MCF 10A (cell line): ENCODE results near the gene BIK. TPM values are rescaled to one million over a fixed set of nuclear protein-coding genes. Genes with fewer than 3 reads are reported as not detected.

Experiments
- BruUV-seq: library from RNA; stranded (reverse); fragments of 400-500 nt; replicated peaks from 2 replicates; lab custom pipeline; 2021; lab: Mats Ljungman, UMichigan
- CTCF ChIA-PET: fragments of 300-600 bp; sonication (Branson Sonifier 250); formaldehyde crosslinking; extraction: SDS; loops from one replicate; lab custom pipeline; 2021; ENCODE audit warnings: antibody characterized with exemption, inconsistent platforms; lab: Yijun Ruan, JAX
- POLR2A ChIA-PET: fragments of 300-600, 350-650 bp; sonication (Branson Sonifier 250); formaldehyde crosslinking; extraction: SDS; loops from one replicate; lab custom pipeline; 2020; ENCODE audit warnings: antibody characterized with exemption, inconsistent platforms; lab: Yijun Ruan, JAX
- DNase-seq: peaks from one replicate; pipeline ENCODE4 v3.0.0-alpha.2; 2018; ENCODE audit not compliant: unreplicated experiment
- H3K27ac Mint-ChIP-seq: one replicate; pipeline ENCODE4 v1.8.0; 2022; ENCODE audit warnings: mild to moderate bottlenecking, low read depth, mixed read lengths; ENCODE audit not compliant: unreplicated experiment
- H3K27me3 Mint-ChIP-seq: one replicate; pipeline ENCODE4 v1.8.0; 2022; ENCODE audit warnings: mixed read lengths; ENCODE audit not compliant: insufficient read depth, unreplicated experiment
- H3K36me3 Mint-ChIP-seq: one replicate; pipeline ENCODE4 v1.8.0; 2022; ENCODE audit warnings: mild to moderate bottlenecking, moderate library complexity, mixed read lengths; ENCODE audit not compliant: insufficient read depth, unreplicated experiment
- H3K4me1 Mint-ChIP-seq: one replicate; pipeline ENCODE4 v1.8.0; 2022; ENCODE audit warnings: mixed read lengths; ENCODE audit not compliant: insufficient read depth, unreplicated experiment
- H3K4me3 Mint-ChIP-seq: one replicate; pipeline ENCODE4 v1.8.0; 2022; ENCODE audit warnings: mild to moderate bottlenecking, moderate library complexity, mixed read lengths; ENCODE audit not compliant: unreplicated experiment
- H3K9me3 Mint-ChIP-seq: one replicate; pipeline ENCODE4 v1.8.0; 2022; ENCODE audit warnings: mixed read lengths; ENCODE audit not compliant: unreplicated experiment
- CTCF ChIP-seq: fragments of 200-600 bp; IDR thresholded peaks from one replicate; pipeline ENCODE4 v1.8.0; 2022; ENCODE audit warnings: antibody characterized with exemption, mild to moderate bottlenecking; ENCODE audit not compliant: unreplicated experiment
- intact Hi-C: fragments of 100-400 bp; cut with micrococcal nuclease; formaldehyde crosslinking; loops from 2 replicates; pipeline ENCODE4 v1.14.1; 2022
- total RNA-seq: library from RNA; stranded (reverse); gene quantifications from 2 replicates; pipeline ENCODE4 v1.2.3, GENCODE V29; 2022

BIK gene
- total RNA-seq, 1 experiment from 2014 or later: 10.0 TPM

GRCh38 chr22:43094085-43094484 lies 16.5 kb upstream of the BIK start:
- intact Hi-C loops: loop anchor here (5.0 kb wide), 1 partner anchor 432 kb away; no protein-coding TSS in a partner anchor
- CTCF ChIA-PET: interaction anchor here (0.6 to 0.7 kb wide), 2 partner anchors 19 to 511 kb away, joined by 3 read pairs; no protein-coding TSS in a partner anchor

GRCh38 chr22:43094551-43094950 lies 16.0 kb upstream of the BIK start:
- no TSS peak for BruUV-seq
- POLR2A ChIA-PET: interaction anchor here (0.9 to 1.0 kb wide), 3 partner anchors 12 to 480 kb away, joined by 3 to 5 read pairs (median 3); partner anchors contain the start of gene POLDIP3
- Mint-ChIP-seq H3K27me3 (no peaks in the 10 kb centered on the region), H3K36me3 (no peaks in the 10 kb centered on the region), H3K4me1 (peaks cover 14% of the 10 kb centered on the region), H3K27ac (peak overlapping the region; percentile 31), H3K4me3 (no peak overlapping the region), H3K9me3 (peaks cover 8% of the 10 kb centered on the region)
- DNase-seq: no peak
- CTCF ChIA-PET: no interaction called here
- no peak for TF ChIP-seq CTCF
- intact Hi-C loops: loop anchor here (5.0 kb wide), 1 partner anchor 432 kb away; no protein-coding TSS in a partner anchor

More at GRCh38 chr22:43094085-43094484, 16.5 kb upstream of the BIK start:
- Mint-ChIP-seq H3K4me1 (peaks cover 14% of the 10 kb centered on the region), H3K36me3 (no peaks in the 10 kb centered on the region), H3K27me3 (no peaks in the 10 kb centered on the region), H3K4me3 (no peak overlapping the region), H3K27ac (peak overlapping the region; percentile 31), H3K9me3 (peaks cover 8% of the 10 kb centered on the region)
- DNase-seq: peak; percentile 70
- POLR2A ChIA-PET: interaction anchor here (0.9 to 1.0 kb wide), 2 partner anchors 13 to 479 kb away, joined by 3 to 5 read pairs; partner anchors contain the start of gene POLDIP3
- no TSS peak for BruUV-seq
- no peak for TF ChIP-seq CTCF

- H3K4me1 Mint-ChIP-seq: peaks cover 14% of the 10 kb centered on the region
- BruUV-seq: no TSS peak
- DNase-seq: no peak
- no peak overlapping the region for H3K4me3 Mint-ChIP-seq
- CTCF ChIA-PET: no interaction called here
- intact Hi-C loops: no loop called here
- H3K27ac Mint-ChIP-seq: no peak overlapping the region
- peaks cover 8% of the 10 kb centered on the region for H3K9me3 Mint-ChIP-seq
- TF ChIP-seq CTCF: no peak
- POLR2A ChIA-PET: interaction anchor here (0.6 kb wide), 1 partner anchor 506 kb away, joined by 3 read pairs; no protein-coding TSS in a partner anchor
- H3K36me3 Mint-ChIP-seq: no peaks in the 10 kb centered on the region
- H3K27me3 Mint-ChIP-seq: no peaks in the 10 kb centered on the region
Measured at GRCh38 chr22:43096420-43096819, 14.1 kb upstream of the BIK start.

- H3K27ac Mint-ChIP-seq: no peak overlapping the region
- H3K4me1 Mint-ChIP-seq: peaks cover 14% of the 10 kb centered on the region
Measured at GRCh38 chr22:43098356-43098755, 12.2 kb upstream of the BIK start.

More at GRCh38 chr22:43098356-43098755, 12.2 kb upstream of the BIK start:
- Mint-ChIP-seq H3K36me3 (no peaks in the 10 kb centered on the region), H3K27me3 (no peaks in the 10 kb centered on the region), H3K4me3 (no peak overlapping the region), H3K9me3 (peaks cover 8% of the 10 kb centered on the region)
- no peak for DNase-seq
- POLR2A ChIA-PET: interaction anchor here (1.2 kb wide), 1 partner anchor 11 kb away, joined by 4 read pairs; no protein-coding TSS in a partner anchor
- intact Hi-C loops: no loop called here
- no TSS peak for BruUV-seq
- TF ChIP-seq CTCF: no peak
- CTCF ChIA-PET: interaction anchor here (1.0 to 1.1 kb wide), 2 partner anchors 8 to 180 kb away, joined by 3 read pairs; no protein-coding TSS in a partner anchor
